SU-DHL-6 (cell line): ENCODE results near the gene PBRM1.

Source experiments
- CTCF ChIP-seq: fragments of 200-600 bp; sonication (generic); IDR thresholded peaks from one replicate; pipeline ENCODE4 v1.5.1; 2017; ENCODE audit warnings: antibody characterized with exemption, mild to moderate bottlenecking, low read length, moderate library complexity; ENCODE audit not compliant: insufficient read depth, poor library complexity, severe bottlenecking
- EZH2phosphoT487 ChIP-seq: fragments of 200-600 bp; sonication (generic), shearing (Covaris generic); conservative IDR thresholded peaks from 2 replicates; pipeline ENCODE4 v1.6.1; 2018; ENCODE audit warnings: mild to moderate bottlenecking, antibody characterized with exemption, low read length, moderate library complexity, mixed read lengths

- TF ChIP-seq CTCF (no peak), EZH2phosphoT487 (no peak)
Observed at GRCh38 chr3:52519445-52520140, 166.1 kb downstream of the PBRM1 start.
